GM12878 (cell line): ENCODE measurements around the gene ARHGAP15. TPM values are rescaled to one million over a fixed set of nuclear protein-coding genes. Genes with fewer than 3 reads are reported as not detected.

Experiments used
- ATF7 ChIP-seq: fragments of 450-650 bp; IDR thresholded peaks from 2 replicates; pipeline ENCODE4 v1.6.1; 2016; ENCODE audit warnings: low read depth, mild to moderate bottlenecking
- CBX5 ChIP-seq: sonication (generic); IDR thresholded peaks from 2 replicates; pipeline ENCODE4 v1.6.1; 2016; ENCODE audit warnings: low read depth, moderate library complexity, mild to moderate bottlenecking, inconsistent platforms
- NFIC ChIP-seq: IDR thresholded peaks from 2 replicates; pipeline ENCODE4 v1.6.1; 2012; ENCODE audit warnings: low read depth, mild to moderate bottlenecking, inconsistent platforms, low read length, moderate library complexity
- NFYA ChIP-seq: IDR thresholded peaks from 2 replicates; pipeline ENCODE4 v1.6.1; 2011; ENCODE audit warnings: low read depth, mild to moderate bottlenecking, low read length, improper control_type of control experiment, borderline replicate concordance
- NKRF ChIP-seq: fragments of 450-650 bp; conservative IDR thresholded peaks from 2 replicates; pipeline ENCODE4 v1.6.1; 2017; ENCODE audit warnings: mild to moderate bottlenecking, moderate library complexity
- RAD51 ChIP-seq: fragments of 450-650 bp; IDR thresholded peaks from 2 replicates; pipeline ENCODE4 v1.6.1; 2016; ENCODE audit warnings: moderate library complexity, mild to moderate bottlenecking, inconsistent platforms
- RCOR1 ChIP-seq: conservative IDR thresholded peaks from 2 replicates; pipeline ENCODE4 v1.6.1; 2012; ENCODE audit warnings: low read depth, low read length, improper control_type of control experiment
- SUZ12 ChIP-seq: fragments of 200-600 bp; sonication (generic); IDR thresholded peaks from one replicate; pipeline ENCODE4 v1.6.1; 2018; ENCODE audit warnings: antibody characterized with exemption, mild to moderate bottlenecking; ENCODE audit not compliant: unreplicated experiment
- TCF12 ChIP-seq: IDR thresholded peaks from 2 replicates; pipeline ENCODE4 v1.6.1; 2011; ENCODE audit warnings: low read depth, mild to moderate bottlenecking, low read length
- ZBTB40 ChIP-seq: fragments of 450-650 bp; IDR thresholded peaks from 2 replicates; pipeline ENCODE4 v1.6.1; 2016; ENCODE audit warnings: mild to moderate bottlenecking, moderate library complexity, borderline replicate concordance
- polyA plus RNA-seq, 11 experiments: library from polyadenylated mRNA; depleted of rRNA in 4 of 11; unstranded in 6 of 11; stranded (reverse) in 5 of 11; fragments of >200 nt; fragmentation: Nextera tagmentation in 4 of 11; fragmentation: Illumina TruSeq in 1 of 11; extraction: Ambion mirVana in 4 of 11; extraction: Trizol in 1 of 11; gene quantifications; 1 replicate in 1 of 11; 2 replicates in 10 of 11; pipeline versions ENCODE4 v1.2.1 to v1.2.3, GENCODE V29; 2011 to 2016; ENCODE audit warnings: inconsistent platforms in 2 of 11, missing spikeins in 2 of 11, low read depth in 1 of 11
- total RNA-seq, 4 experiments: library from RNA; depleted of rRNA in 3 of 4; stranded (reverse); fragments of >200 nt in 3 of 4; fragmentation: Illumina TruSeq in 1 of 4; extraction: Trizol in 1 of 4; gene quantifications; 2 replicates each; pipeline versions ENCODE4 v1.2.1 to v1.2.3, GENCODE V29; 2013 to 2021

The ARHGAP15 gene
- total and polyA plus RNA-seq, 10 of the 15 experiments (the other 5 are each of a cell fraction or from before 2014, with no cell fraction given) = 38.0 to 92.6 (median 66.7) TPM

GRCh38 chr2:143771939-143772338 lies 642.7 kb downstream of the ARHGAP15 start (continued):
- TF ChIP-seq ZBTB40 (no peak), CBX5 (no peak), NFIC (no peak), TCF12 (no peak), NKRF (no peak), RCOR1 (no peak), NFYA (no peak), ATF7 (no peak), RAD51 (no peak), SUZ12 (no peak)
